Trophoblast cell (in vitro differentiated cells and primary cell): Measurements from ENCODE around the gene HOXB3.

Source experiments
- DNase-seq, 2 donors: peaks; one replicate each; pipeline ENCODE4 v3.0.0-alpha.2; 2016
- H2AFZ ChIP-seq: 2 replicates; pipeline ENCODE4 v1.6.1; 2013; ENCODE audit warnings: low read length, moderate library complexity, mild to moderate bottlenecking; ENCODE audit not compliant: insufficient read depth, poor library complexity
- H2AK5ac ChIP-seq: 2 replicates; pipeline ENCODE4 v1.6.1; 2013; ENCODE audit warnings: mild to moderate bottlenecking, low read length
- H2BK120ac ChIP-seq: 2 replicates; pipeline ENCODE4 v1.6.1; 2013; ENCODE audit warnings: low read length, mild to moderate bottlenecking, moderate library complexity; ENCODE audit not compliant: insufficient read depth, poor library complexity
- H2BK12ac ChIP-seq: 2 replicates; pipeline ENCODE4 v1.6.1; 2013; ENCODE audit warnings: mild to moderate bottlenecking, low read length, moderate library complexity
- H2BK5ac ChIP-seq: 2 replicates; pipeline ENCODE4 v1.6.1; 2013; ENCODE audit warnings: low read length, low read depth, moderate library complexity, mild to moderate bottlenecking; ENCODE audit not compliant: poor library complexity
- H3K14ac ChIP-seq: 2 replicates; pipeline ENCODE4 v1.6.1; 2013; ENCODE audit warnings: mild to moderate bottlenecking, low read length
- H3K18ac ChIP-seq: 2 replicates; pipeline ENCODE4 v1.6.1; 2013; ENCODE audit warnings: mild to moderate bottlenecking, low read length
- H3K23ac ChIP-seq: 2 replicates; pipeline ENCODE4 v1.6.1; 2013; ENCODE audit warnings: low read length
- H3K27ac ChIP-seq: 2 replicates; pipeline ENCODE4 v1.5.1; 2013; ENCODE audit warnings: low read depth, mild to moderate bottlenecking, inconsistent platforms, low read length, moderate library complexity
- H3K27me3 ChIP-seq: 2 replicates; pipeline ENCODE4 v1.6.1; 2013; ENCODE audit warnings: inconsistent platforms, mild to moderate bottlenecking, low read length, moderate library complexity; ENCODE audit not compliant: insufficient read depth
- H3K36me3 ChIP-seq, 2 experiments: 1 replicate in 1 of 2; 2 replicates in 1 of 2; pipeline ENCODE4 v1.6.1; 2013; ENCODE audit warnings: low read length in 2 of 2, mild to moderate bottlenecking in 2 of 2, moderate library complexity in 1 of 2; ENCODE audit not compliant: insufficient read depth in 2 of 2, control insufficient read depth in 1 of 2
- H3K4ac ChIP-seq: 2 replicates; pipeline ENCODE4 v1.6.1; 2013; ENCODE audit warnings: low read depth, mild to moderate bottlenecking, low read length, moderate library complexity
- H3K4me1 ChIP-seq, 2 experiments: 1 replicate in 1 of 2; 2 replicates in 1 of 2; pipeline ENCODE4 v1.6.1; 2013; ENCODE audit warnings: low read length in 2 of 2, mild to moderate bottlenecking in 2 of 2, moderate library complexity in 1 of 2; ENCODE audit not compliant: insufficient read depth in 2 of 2, control insufficient read depth in 1 of 2
- H3K4me2 ChIP-seq: 2 replicates; pipeline ENCODE4 v1.6.1; 2013; ENCODE audit warnings: inconsistent platforms, mild to moderate bottlenecking, low read length, moderate library complexity
- H3K4me3 ChIP-seq: 2 replicates; pipeline ENCODE4 v1.5.1; 2013; ENCODE audit warnings: mild to moderate bottlenecking, low read depth, low read length, inconsistent platforms
- H3K79me1 ChIP-seq: one replicate; pipeline ENCODE4 v1.6.1; 2013; ENCODE audit warnings: low read length
- H3K79me2 ChIP-seq: 2 replicates; pipeline ENCODE4 v1.6.1; 2013; ENCODE audit warnings: low read length, mild to moderate bottlenecking; ENCODE audit not compliant: control insufficient read depth, insufficient read depth, poor library complexity
- H3K9ac ChIP-seq: 2 replicates; pipeline ENCODE4 v1.6.1; 2013; ENCODE audit warnings: mild to moderate bottlenecking, low read length
- H3K9me3 ChIP-seq: 2 replicates; pipeline ENCODE4 v1.6.1; 2013; ENCODE audit warnings: low read depth, mild to moderate bottlenecking, control low read depth, inconsistent platforms, low read length; ENCODE audit not compliant: insufficient read depth
- H4K12ac ChIP-seq: 2 replicates; pipeline ENCODE4 v1.6.1; 2013; ENCODE audit warnings: low read depth, mild to moderate bottlenecking, low read length, moderate library complexity
- H4K8ac ChIP-seq: 2 replicates; pipeline ENCODE4 v1.6.1; 2013; ENCODE audit warnings: low read depth, mild to moderate bottlenecking, low read length, moderate library complexity
- H4K91ac ChIP-seq: one replicate; pipeline ENCODE4 v1.6.1; 2013; ENCODE audit warnings: low read depth, mild to moderate bottlenecking, low read length, moderate library complexity
- WGBS: extraction: QIAGEN DNeasy Blood & Tissue Kit; methylation state at CpG from one replicate; pipeline ENCODE4 v1.1.7; 2013; ENCODE audit warnings: missing lambda C conversion rate; ENCODE audit not compliant: insufficient read length, insufficient coverage; ENCODE audit errors: extremely low coverage; 5-methylcytosine and 5-hydroxymethylcytosine counted together

HOXB3 gene

DNA sequence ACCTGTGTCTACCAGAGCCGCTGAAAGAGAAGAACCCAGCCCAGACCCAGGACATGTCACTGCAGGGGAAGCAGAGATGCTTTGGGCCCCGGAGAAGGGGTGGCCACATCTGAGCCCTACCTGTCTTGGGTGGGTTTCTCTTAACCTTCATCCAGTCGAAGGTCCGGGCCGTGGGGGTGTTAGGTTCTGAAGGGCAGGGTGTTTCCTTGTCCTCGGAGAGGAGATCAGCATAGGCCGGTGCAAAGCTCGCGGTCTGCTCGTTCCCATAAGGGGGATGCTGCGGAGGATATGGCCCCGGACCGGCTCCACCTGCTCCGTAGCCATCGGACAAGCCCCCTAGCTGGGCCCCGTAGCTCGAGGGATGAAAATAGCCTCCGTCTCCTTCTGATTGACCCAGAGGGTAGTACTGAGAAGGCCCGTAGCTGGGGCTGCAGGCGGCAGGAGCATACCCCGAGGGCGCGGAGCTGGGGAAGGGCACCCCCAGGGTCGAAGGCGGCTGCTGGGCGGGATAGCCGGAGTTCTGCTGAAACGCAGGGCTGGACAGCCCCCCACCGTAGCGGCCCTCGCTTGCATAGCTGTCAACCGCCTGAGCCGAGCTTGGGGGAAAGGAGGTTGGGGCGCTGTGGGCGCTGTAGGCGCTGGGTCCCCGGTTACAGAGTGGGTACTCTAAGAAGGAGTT, 59.7 kb downstream of the HOXB3 start:
- no peak overlapping the region for H3K9ac ChIP-seq
- peaks cover 30% of the 10 kb centered on the region for H3K79me1 ChIP-seq
- H4K12ac ChIP-seq: no peak overlapping the region
- no CpG with 5 or more reads among the region's 37 CpGs for WGBS
- no peak for DNase-seq
- no peak overlapping the region for H2BK5ac ChIP-seq
- no peak overlapping the region for H3K23ac ChIP-seq
- H4K91ac ChIP-seq: peak overlapping the region; percentile 90
- H3K14ac ChIP-seq: peak overlapping the region; percentile 17
- H3K4me2 ChIP-seq: no peak overlapping the region
- H3K9me3 ChIP-seq: no peaks in the 10 kb centered on the region
- H3K18ac ChIP-seq: no peak overlapping the region
- H3K36me3 ChIP-seq: no peaks in the 10 kb centered on the region
- H2AFZ ChIP-seq: no peak overlapping the region
- no peak overlapping the region for H3K4me3 ChIP-seq
- peaks cover 28 to 36% of the 10 kb centered on the region in 2 experiments for H3K4me1 ChIP-seq
- peak overlapping the region; percentile 79 for H3K27ac ChIP-seq
- peak overlapping the region; percentile 47 for H2AK5ac ChIP-seq
- H3K79me2 ChIP-seq: no peaks in the 10 kb centered on the region
- H4K8ac ChIP-seq: peak overlapping the region; percentile 5
- no peak overlapping the region for H2BK120ac ChIP-seq
- peak overlapping the region; percentile 81 for H2BK12ac ChIP-seq
- no peak overlapping the region for H3K4ac ChIP-seq
- no peaks in the 10 kb centered on the region for H3K27me3 ChIP-seq

DNA sequence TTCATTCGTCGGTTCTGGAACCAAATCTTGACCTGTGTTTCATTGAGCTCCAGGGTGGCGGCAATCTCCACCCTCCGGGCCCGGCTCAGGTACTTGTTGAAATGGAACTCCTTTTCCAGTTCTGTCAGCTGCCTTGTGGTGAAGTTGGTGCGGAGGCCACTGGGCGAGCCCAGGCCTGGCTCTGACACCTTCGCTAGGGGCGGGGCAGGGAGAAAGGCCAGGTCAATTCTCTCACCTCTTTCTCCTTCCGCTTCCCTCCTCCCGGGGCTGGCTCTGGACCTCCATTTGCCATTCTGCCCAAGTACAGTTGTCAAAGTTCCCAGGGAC, 60.4 kb downstream of the HOXB3 start:
- no peak for DNase-seq
- no peak overlapping the region for H3K4me3 ChIP-seq
- H3K9ac ChIP-seq: no peak overlapping the region
- H2BK12ac ChIP-seq: peak overlapping the region; percentile 81
- H4K91ac ChIP-seq: peak overlapping the region; percentile 90
- H2AFZ ChIP-seq: no peak overlapping the region
- H3K27ac ChIP-seq: peak overlapping the region; percentile 79
- H3K79me1 ChIP-seq: peaks cover 30% of the 10 kb centered on the region
- H3K79me2 ChIP-seq: no peaks in the 10 kb centered on the region
- peak overlapping the region; percentile 55 for H2BK5ac ChIP-seq
- peak overlapping the region; percentile 50 for H3K4me2 ChIP-seq
- peak overlapping the region; percentile 13 for H3K4ac ChIP-seq
- H3K4me1 ChIP-seq: peaks cover 28 to 36% of the 10 kb centered on the region in 2 experiments
- peak overlapping the region; percentile 67 for H3K14ac ChIP-seq
- H3K9me3 ChIP-seq: no peaks in the 10 kb centered on the region
- WGBS: no CpG with 5 or more reads among the region's 11 CpGs
- peak overlapping the region; percentile 67 for H3K18ac ChIP-seq
- no peak overlapping the region for H3K23ac ChIP-seq
- peak overlapping the region; percentile 63 for H4K8ac ChIP-seq
- no peaks in the 10 kb centered on the region for H3K36me3 ChIP-seq
- no peak overlapping the region for H4K12ac ChIP-seq
- peak overlapping the region; percentile 47 for H2AK5ac ChIP-seq
- peak overlapping the region; percentile 87 for H2BK120ac ChIP-seq
- no peaks in the 10 kb centered on the region for H3K27me3 ChIP-seq

DNA sequence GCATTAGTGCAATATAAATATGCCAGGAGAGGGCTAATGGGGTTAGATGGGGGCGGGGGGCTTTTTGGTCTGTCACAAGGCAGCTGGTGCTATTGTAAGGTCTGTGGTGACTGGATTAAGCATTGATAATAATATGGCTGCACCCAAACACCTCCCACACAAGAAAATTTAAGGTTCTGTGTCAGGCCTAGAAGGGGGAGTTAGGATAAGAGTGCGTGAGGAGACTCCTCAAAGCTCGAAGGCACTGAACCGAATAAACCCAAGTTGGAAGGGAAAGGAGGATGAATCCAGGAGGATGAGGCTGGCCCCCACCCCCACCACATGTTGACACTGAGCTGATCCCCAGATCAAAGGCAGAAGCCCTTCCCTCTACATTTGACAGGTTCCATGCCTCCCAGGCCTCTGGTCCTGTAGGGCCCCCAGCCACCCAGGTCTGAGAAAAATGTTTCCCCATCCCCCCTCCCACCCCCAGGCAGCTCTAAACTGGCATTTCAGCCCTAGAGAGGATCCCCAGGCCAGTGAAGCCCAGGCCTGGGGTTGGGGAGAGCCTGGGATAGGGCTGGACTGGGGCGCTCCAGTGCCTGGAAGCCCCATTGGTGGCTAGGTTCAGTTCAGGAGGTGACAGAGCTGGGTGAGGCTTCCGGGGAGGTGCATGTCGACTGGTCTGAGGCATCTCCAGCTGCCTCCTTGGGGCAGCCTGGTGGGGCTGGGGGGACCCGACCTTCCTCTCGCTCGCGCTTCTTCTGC, 60.9 kb downstream of the HOXB3 start:
- H3K36me3 ChIP-seq: no peaks in the 10 kb centered on the region
- no peaks in the 10 kb centered on the region for H3K27me3 ChIP-seq
- no CpG with 5 or more reads among the region's 11 CpGs for WGBS
- H3K14ac ChIP-seq: peak overlapping the region; percentile 67
- H2AK5ac ChIP-seq: peak overlapping the region; percentile 47
- H2BK120ac ChIP-seq: peak overlapping the region; percentile 87
- H3K79me2 ChIP-seq: no peaks in the 10 kb centered on the region
- no peak overlapping the region for H3K9ac ChIP-seq
- H3K4me1 ChIP-seq: peaks cover 28 to 36% of the 10 kb centered on the region in 2 experiments
- H4K12ac ChIP-seq: no peak overlapping the region
- peaks cover 29% of the 10 kb centered on the region for H3K79me1 ChIP-seq
- no peak overlapping the region for H2AFZ ChIP-seq
- peak overlapping the region; percentile 63 for H4K8ac ChIP-seq
- H3K18ac ChIP-seq: peak overlapping the region; percentile 67
- peak overlapping the region; percentile 81 for H2BK12ac ChIP-seq
- no peak overlapping the region for H3K23ac ChIP-seq
- no peak for DNase-seq
- H3K4me2 ChIP-seq: peak overlapping the region; percentile 50
- H4K91ac ChIP-seq: peak overlapping the region; percentile 90
- peak overlapping the region; percentile 79 for H3K27ac ChIP-seq
- H3K9me3 ChIP-seq: no peaks in the 10 kb centered on the region
- peak overlapping the region; percentile 55 for H2BK5ac ChIP-seq
- peak overlapping the region; percentile 13 for H3K4ac ChIP-seq
- no peak overlapping the region for H3K4me3 ChIP-seq

DNA sequence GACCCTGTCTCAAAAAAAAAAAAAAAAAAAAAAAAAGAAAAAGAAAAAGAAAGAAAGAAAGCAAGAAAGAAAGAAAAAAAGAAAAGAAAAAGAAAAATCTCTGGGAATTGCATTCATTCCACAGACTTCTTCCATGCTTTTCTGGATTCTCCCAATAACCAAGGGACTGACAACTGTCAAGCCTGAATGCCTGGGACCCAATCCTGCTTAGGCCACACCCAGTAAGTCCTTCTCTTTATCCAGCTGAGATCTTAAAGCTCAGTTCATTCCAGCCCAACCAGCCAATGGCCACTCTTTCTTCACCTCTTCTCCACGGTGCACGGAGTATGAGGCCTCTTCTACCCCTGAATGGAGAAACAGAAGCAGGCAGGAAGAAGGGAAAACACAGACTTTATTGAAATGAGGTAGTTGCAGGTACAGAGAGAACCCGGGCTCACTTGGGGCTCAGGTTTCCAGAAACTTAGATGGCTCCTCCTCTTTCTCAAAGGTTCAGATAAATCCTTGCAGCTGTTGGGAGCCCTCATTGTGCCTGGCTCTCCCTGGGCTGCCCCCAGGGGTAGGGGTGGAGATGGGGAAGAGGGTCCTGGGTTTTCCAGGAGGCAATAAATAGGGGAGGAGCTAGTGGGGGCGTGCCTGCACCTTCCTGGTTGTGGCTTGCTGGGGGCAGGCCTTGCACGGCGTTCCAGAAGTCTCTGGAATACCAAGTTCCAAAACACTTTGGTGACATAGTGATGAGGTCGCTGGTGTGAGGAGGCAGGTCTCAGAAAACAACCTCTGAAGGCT, 61.7 kb downstream of the HOXB3 start:
- no peak overlapping the region for H3K4me3 ChIP-seq
- peak overlapping the region; percentile 18 for H2BK5ac ChIP-seq
- H3K27ac ChIP-seq: peak overlapping the region; percentile 79
- H2AK5ac ChIP-seq: no peak overlapping the region
- H3K4me2 ChIP-seq: peak overlapping the region; percentile 43
- no peaks in the 10 kb centered on the region for H3K9me3 ChIP-seq
- no peaks in the 10 kb centered on the region for H3K27me3 ChIP-seq
- peaks cover 28 to 36% of the 10 kb centered on the region in 2 experiments for H3K4me1 ChIP-seq
- no peak for DNase-seq
- peak overlapping the region; percentile 34 for H4K91ac ChIP-seq
- H3K23ac ChIP-seq: no peak overlapping the region
- no peak overlapping the region for H3K4ac ChIP-seq
- no peak overlapping the region for H3K18ac ChIP-seq
- peak overlapping the region; percentile 23 for H2BK120ac ChIP-seq
- WGBS: no CpG with 5 or more reads among the region's 7 CpGs
- H4K8ac ChIP-seq: no peak overlapping the region
- H3K36me3 ChIP-seq: no peaks in the 10 kb centered on the region
- no peak overlapping the region for H4K12ac ChIP-seq
- no peak overlapping the region for H3K9ac ChIP-seq
- no peak overlapping the region for H3K14ac ChIP-seq
- peak overlapping the region; percentile 1 for H2BK12ac ChIP-seq
- H2AFZ ChIP-seq: no peak overlapping the region
- H3K79me2 ChIP-seq: no peaks in the 10 kb centered on the region
- H3K79me1 ChIP-seq: peaks cover 29% of the 10 kb centered on the region
